Measurements from ENCODE around the gene PRKD1.

The PRKD1 gene

DNA sequence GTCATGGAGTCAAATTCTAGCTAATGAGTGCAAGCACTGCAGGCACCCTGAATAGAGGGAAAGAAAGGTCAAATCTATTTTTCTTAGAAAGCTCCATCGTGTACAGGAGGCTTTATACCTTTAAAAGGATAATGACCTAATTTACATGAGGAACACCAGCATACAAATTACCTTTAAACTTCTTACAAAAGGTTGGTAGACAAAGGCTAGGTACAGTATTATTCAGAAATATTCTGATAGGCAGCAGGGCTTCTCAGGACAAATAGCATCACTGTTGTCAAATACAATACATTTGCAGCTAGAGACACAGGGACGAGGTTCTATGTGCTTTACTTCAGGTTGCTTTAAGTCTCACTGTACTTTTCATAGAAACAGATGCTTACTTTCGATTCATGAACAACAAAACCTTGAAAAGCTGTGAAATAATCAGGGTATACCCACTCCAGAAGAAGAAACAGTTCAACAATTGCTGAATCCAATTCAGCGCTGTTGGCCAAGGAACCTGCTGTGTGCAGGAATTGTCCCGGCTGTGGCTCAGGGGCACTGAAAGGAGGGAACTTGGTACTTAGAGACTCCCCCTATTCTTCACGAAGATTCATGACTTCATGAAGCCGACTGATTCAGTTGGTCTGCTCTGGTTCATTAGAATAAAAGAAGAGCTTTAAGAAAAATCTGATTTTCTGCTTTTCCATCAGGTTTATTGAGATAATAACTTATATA, 252.9 kb downstream of the PRKD1 start:
- DNase-seq (ENCODE audit: low read depth in 2 of 2): no peak

DNA sequence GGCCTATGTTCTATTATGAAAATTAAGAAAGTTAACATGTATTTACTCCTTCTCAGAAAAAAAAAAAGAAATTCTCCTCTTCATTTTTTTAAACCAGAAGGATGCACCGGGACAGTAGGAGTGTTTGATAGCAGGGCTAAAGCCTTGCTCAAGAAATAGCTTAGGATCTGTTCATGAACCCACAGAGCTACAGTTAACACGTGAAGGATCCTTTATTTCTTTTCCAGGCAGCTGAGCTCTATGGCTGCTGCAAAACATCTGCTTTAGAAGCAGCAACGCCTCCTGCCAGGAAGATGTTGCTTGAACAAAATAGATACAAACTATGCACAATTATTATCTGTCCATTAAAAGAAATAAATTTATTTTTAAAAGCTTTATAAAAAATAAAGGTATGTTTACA, 254.8 kb downstream of the PRKD1 start:
- DNase-seq (ENCODE audit: low read depth in 2 of 2): no peak

DNA sequence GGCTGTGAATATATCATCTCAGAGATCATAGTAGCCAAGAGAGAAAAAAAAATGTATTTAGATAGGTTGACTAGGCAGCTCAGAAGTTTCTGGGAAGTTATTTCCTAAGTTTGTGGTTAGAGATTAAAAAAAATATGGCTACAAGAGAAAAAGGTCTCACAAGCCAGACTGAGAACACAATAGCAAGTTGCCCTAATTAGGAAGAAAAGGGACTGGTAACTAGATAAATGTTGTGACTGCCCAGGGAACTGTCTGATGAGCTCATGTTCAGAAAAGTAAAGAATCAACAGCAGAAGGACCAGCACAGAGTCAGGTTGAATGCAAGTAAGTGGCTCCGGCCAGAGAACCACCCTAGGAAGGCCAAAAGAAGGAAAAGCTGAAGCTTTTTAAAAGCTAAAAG, 256.6 kb downstream of the PRKD1 start:
- DNase-seq (ENCODE audit: low read depth in 2 of 2): no peak

DNA sequence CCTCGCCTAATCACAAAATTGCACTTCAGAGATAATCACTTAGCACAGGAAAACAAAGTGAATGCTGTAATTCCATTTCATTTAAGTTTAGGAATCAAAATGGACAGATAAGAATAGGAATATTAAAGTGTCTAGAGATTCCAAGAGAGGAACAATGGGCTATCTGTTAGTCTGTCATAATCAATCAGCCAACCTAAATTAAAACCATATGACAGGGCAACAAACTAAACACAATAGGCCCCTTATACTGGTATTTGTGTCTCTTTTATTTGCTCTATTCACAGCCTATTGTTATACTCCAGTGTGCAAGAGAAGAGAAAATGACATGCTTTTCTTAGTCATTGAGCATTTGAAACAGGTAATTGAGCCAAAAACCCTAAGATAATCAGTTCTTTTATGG, 259.4 kb downstream of the PRKD1 start:
- DNase-seq (ENCODE audit: low read depth in 2 of 2): no peak

DNA sequence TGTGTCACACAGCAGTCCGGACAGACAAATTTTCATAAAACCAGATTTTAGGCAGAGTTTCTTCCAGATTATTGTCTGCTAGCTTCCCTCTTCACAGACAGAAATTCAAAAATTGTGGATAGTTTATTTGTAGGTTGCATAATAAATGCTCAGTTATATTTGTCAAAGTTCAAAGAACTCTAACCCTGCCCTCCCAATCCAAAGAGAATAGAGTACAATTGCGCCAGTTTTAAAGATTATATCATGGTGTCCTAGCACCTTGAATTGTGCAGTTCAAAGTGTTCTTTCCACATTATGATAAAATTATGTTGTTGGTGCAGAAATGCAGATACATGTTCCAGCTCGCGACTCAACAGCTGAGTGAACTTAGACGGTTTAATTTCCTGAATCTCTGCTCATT, 263.1 kb downstream of the PRKD1 start:
- no peak for DNase-seq (ENCODE audit: low read depth in 2 of 2)

DNA sequence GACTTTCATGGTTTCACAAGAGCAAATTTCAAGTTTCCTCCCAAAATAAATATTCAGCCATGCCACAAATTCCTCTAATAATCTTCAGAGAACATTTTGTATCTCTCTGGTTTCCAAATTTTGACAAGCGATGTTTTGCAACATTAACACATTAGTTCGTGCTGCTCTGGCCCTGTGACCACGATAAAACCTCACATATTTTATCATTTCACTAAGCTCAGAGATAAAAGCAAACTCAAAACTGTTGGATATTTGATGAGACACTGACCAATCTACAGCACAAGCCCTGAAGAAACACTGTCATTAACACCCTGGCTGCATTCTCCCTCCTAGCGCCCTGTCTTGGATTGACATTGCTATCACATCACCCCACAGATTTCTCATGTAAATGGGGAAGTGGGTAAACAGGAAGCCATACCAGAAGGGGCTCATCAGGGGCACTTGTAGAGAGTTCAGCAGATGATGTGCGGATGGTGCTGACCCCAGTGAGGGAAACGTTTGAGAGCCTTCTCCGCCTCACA, 264.3 kb downstream of the PRKD1 start:
- DNase-seq (ENCODE audit: low read depth in 2 of 2): no peak

DNA sequence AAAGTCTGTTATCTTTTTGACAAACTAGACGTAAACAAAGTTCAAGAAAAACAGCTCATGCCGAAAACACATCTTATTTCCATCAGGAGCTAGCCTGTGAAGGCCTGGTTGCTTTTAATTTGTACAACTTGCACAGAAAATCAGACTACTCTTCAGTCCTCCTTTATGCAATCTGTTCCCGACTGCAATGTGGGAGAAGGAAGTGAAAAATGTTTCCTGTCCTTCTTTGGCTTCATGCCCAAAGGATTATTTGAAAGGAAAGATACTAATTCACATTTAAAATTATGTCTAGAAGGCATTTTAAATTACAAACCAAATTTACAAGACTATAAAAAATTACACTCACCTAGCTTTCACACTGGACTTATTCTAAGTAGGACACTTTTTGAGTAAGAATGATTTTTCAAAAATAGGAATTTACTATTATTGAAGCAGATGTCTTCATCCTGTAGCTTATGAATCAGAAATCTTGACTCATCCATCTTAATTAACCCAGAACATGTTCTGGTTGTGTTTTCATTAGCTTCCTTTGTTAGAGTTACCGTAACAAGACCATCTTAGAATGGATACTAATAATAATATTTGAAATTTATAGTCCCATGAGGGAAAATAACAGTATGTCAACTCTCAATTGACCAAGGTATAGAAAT, 272.6 kb downstream of the PRKD1 start:
- DNase-seq (ENCODE audit: low read depth in 2 of 2): no peak

DNA sequence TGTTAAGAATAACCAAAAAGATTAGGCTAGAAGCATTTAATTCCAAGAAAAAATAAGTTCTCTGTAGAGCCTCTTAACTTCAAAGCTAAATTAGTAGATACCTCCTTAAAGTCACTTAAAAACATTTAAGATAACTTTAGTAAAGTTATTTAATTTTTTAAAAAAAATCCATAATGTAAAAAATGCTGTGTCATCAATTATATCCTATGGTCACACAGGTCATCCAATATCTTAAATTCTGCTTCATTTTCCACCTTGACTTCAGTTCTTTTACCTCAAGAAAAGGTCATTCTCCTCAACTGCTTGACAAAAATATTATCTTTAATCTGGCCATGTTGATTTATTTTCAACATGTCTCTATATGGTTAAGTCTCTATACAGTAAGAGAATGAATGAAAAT, 274.3 kb downstream of the PRKD1 start:
- DNase-seq (ENCODE audit: low read depth in 2 of 2): no peak

DNA sequence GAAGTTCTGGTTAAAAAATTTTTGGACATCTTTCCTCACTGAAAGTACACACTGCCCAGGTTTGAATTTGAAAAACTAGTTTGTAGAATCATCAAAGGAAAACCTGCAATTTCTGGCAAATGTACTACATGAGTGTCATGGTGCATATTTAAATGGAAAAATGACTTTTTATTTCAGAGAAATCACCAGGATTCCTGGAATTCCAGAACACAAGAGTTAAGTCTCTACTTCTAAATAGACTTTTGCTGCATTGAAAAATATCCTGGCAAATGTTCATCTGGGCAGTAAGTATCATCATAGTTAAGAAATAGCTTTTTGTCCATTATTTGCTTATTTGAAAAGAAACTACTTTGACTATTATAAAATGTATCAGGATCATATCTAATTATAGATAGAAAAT, 275.1 kb downstream of the PRKD1 start:
- DNase-seq (ENCODE audit: low read depth in 2 of 2): no peak

DNA sequence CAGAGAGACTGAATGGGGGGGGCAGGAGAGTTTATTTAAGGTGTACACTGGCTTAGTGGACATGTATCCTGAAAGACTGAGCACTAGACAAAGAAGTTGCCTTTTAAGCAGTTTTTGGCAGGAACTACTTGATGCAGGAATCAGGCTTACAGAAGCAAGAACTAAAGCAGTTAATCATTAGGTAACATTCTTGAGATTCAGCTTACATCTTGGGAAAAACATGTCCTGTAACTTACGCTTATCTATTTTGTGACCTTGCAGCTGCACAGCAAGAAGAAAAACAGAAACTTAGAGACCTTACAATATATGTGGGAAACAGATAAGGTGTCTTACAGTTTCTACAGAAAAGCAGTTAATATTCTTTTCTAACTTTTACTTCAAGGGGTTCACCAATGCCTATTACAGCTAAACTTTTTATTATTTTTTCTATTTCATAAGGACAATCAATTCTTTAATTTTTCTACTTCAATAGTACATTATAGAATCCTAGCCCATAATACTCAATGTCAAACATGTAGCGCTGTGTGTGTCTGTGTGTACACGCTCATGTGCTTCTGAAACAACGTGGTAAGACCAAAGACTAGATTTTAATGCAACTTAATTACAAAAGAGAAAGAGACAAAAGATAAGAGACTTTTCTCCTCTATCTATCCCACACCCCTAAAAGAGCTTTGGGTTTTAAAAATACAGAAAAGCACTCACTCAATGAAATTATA, 276.9 kb downstream of the PRKD1 start:
- no peak for DNase-seq (ENCODE audit: low read depth in 2 of 2)

DNA sequence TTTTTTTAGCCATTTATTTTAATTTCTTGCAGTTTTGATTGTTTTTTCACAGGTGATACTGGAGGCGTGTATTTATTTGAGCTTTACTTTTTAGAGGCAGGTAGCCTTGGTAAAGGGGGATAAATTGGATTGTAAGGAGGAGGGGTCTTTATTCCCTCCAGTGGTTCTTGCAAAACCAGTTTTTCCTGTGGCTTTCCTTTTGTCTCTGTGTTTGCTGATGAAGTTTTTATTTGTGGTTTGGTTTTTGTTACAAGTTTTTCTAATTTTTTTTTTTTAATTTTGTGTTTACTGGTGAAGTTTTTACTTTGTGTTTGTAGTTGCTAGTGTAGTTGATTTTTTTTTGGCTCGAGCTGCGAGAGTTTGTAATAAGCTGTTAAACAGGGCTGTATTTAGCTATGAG, 278.5 kb downstream of the PRKD1 start:
- no peak for DNase-seq (ENCODE audit: low read depth in 2 of 2)

DNA sequence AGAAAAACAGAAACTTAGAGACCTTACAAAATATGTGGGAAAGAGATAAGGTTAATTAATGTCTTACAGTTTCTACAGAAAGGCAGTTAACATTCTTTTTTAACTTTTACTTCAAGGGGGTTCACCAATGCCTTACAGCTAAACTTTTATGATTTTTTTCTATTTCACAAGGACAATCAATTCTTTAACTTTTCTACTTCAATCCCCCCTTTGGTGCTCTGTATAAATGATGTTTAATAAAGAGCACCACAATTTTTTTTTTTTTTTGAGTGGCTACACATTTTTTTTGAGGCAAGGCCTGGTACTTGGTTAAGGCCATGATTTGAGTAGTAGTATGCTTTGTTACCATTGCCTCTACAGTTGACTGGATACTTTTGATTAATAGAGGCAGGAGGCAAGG, 279.6 kb downstream of the PRKD1 start:
- no peak for DNase-seq (ENCODE audit: low read depth in 2 of 2)

DNA sequence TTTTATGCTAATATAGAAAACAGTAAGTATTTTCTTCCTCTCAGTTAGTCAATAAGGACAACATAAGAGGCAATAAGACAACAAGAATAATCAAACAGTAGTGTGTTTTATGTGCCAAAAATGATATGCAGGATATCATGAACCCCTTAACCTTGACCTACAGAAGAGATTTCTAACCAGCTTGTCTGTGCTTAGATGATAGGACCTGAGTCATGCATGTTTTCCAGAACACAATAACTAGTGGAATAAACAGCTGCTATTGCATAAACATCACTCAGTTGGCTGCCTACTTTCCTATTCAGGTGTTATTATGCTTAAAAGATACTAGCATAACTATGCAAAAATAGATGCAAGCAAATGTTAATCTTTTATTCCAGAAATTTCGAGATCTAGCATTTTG, 282.5 kb downstream of the PRKD1 start:
- DNase-seq (ENCODE audit: low read depth in 2 of 2): no peak

DNA sequence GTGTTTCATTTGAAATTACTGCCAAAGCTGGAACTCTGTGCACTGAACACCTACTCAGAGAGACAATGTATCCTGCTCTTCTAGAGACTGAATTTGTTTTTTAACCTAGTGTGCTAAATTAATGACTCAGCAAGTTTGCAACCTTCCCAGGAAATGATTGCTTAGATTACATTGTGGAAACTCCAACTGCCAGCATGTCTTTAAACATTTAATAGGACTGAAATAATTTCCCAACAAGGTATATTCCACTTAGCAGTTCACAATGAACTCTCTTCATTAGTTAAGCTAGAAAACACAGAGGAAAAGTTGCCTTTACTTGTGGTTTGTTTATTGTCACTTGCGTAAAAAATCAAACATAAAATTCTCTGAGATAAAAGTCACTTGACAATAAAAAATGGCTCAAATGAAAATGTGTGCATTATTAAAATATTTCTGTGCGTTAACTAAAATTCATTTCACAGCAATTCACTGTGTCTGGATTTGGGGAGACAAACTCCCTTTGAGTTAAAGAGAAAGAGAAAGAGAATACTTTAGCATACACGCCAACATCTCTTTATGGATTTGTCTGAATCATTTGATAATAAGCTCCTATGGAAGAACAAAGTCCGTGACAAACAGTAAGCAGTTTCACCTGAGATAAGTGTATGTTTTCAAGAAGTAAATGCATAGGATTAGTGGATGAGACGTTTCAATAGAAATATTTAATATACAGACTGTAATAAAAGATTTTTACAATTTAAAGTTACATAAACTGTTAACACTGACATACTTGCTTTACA, 284.0 kb downstream of the PRKD1 start:
- no peak for DNase-seq (ENCODE audit: low read depth in 2 of 2)

DNA sequence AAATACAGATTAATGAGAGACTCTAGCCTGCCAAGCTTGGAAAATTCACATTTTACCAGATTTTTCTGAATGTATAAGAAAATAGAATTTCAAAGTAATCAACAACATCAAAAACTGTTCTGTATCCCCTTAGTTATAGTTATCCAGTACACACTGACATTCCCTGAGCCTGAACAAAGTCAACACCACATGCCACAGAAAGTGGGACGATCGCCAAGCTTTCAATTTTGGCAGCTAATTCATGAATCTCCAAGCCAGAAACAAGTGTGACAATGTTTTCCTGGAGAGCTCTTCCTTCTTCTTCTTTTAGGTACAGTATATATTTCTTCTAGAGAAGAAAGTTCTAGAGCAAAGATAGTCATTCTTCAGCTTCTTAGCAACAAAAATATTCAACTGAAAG, 290.2 kb downstream of the PRKD1 start:
- DNase-seq (ENCODE audit: low read depth in 2 of 2): no peak

DNA sequence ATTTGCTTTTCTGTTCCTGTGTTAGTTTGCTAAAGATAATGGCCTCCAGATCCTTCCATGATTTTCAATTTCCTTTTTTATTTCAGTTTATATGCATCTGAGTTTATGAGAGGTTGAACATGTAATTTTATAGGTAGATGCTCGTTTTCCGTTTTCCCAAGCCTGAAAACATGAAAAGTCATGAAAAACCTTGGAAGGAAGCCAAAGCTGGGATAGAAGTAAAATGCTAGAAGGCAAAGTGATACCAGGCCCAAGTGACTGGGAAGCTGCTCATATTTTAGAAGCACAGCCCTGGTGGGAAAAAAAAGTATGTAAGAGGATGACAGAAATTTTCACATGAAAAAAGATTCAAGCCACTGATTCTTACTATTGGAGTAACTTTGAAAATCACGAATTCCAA, 290.8 kb downstream of the PRKD1 start:
- no peak for DNase-seq (ENCODE audit: low read depth in 2 of 2)

DNA sequence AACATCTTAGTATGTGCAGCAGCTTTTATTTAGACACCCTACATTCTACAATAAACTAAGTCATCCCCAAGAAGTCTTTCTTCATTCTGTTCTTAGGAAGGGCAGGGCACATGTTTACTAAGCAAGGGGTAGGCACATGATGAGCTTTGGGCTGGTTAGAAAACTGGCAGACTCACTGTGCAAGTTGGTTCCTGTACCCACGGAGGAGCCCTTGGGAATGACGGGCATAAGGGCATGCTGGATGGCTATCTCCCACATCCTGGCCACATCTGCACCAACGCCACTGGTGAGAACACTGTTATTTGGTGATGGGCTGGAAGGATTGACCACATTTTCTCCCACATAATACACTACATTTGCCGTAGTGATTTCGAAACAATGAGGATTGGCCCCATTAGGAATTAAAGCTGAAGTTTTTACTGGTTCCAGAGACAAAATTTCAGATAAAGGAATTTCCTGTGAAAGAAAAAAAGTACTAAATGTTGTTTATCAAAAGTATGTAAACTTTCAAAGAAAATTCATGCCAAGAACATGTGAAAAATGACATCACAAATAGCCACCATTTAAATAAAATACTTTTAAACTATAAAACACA, 297.0 kb downstream of the PRKD1 start:
- no peak for DNase-seq (ENCODE audit: low read depth in 2 of 2)

DNA sequence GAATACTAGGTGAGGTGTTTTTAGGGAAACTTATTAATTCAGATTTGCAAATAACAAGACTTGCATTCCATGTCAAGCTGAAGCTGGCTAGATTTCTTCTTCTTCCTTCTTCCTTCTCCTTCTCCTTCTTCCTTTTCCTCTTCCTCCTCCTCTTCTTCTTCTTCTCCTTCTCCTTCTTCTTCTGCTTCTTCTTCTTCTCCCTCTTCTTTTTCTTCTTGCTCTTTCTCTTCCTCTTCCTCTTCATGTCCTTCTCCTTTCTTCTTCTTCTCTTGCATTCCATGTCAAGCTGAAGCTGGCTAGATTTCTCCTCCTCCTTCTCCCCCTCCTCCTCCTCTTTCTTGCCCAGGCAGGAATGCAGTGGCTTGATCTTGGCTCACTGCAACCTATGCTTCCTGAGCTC, 297.8 kb downstream of the PRKD1 start:
- no peak for DNase-seq (ENCODE audit: low read depth in 2 of 2)

DNA sequence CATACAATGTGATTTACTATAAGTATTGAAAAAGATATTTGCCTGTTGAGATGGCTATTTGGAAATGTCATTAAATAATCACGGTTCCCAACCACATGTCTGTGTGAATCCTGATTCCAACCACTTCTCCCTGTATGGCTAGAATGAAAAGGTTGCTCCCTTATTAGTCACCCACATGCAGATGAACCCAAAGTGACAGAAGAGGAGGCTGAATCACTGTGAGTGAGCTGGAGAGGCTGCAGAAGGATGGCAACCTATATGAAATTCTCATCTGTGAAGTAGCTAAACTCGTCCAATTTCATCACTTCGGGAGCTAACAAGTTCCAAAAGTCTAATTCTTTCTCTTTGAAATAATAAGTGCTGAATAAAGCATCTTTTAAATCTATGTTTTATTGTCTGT, 300.5 kb downstream of the PRKD1 start:
- DNase-seq (ENCODE audit: low read depth in 2 of 2): no peak

DNA sequence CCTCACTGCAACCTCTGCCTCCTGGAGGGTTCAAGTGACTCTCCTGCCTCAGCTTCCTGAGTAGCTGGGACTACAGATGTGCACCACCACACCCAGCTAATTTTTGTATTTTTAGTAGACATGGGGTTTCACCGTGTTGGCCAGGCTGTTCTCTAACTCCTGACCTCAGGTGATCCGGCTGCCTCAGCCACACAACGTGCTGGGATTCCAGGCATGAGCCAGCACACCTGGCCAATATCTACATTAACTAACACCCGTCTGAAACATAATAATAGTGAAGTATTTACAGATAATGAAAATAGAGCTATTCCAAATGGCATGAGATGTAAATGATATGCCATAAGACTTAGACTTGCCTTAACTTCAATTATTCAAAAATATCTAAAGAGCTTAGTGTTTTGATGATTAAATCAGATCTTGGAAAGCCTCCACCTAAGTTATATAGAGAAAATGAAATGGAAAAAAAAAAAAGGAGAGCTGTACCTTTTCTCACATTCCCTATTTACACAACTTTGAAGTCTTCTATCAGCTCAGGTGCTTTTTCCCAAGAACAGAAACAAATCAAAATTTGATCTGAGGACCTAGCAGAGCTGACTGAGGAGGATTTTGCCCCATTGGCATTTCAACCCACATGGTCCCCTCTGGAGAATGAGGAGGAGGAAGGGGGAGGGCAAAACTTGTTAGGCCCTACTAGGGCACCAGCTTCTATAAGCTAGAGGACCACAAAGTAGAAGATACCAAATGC, 309.2 kb downstream of the PRKD1 start:
- no peak for DNase-seq (ENCODE audit: low read depth in 2 of 2)

DNA sequence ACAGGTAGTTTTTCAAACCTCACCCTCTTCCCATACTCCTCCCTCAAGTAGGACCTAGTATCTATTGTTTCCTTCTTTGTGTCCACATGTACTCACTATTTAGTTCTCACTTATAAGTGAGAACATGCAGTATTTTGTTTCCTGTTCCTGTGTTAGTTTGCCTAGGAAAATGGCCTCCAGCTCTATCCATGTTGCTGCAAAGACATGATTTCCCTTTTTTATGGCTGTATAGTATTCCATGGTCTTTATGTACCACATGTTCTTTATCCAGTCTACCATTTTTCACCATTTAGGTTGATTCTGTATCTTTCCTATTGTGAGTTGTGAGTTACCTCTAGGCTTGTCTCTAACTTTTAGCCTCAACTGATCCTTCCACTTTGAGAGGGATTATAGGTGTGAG, 310.7 kb downstream of the PRKD1 start:
- no peak for DNase-seq (ENCODE audit: low read depth in 2 of 2)
